HG02943 (cell line): Measurements from ENCODE around the gene RNF157.
A peak's percentile ranks its signal among the peaks of the same experiment; 100 is the strongest.
"Not testable (repeated sequence)": the region's sequence is repeated elsewhere in the genome, so short reads cannot be mapped to it uniquely, and the experiment has no call there.

Experiments
- ATAC-seq: cut with Tn5 transposase; IDR thresholded peaks from one replicate; pipeline ENCODE4 v1.9.1; 2021; ENCODE audit warnings: mild to moderate bottlenecking, low read depth, moderate library complexity; ENCODE audit not compliant: unreplicated experiment

The RNF157 gene

GRCh38 chr17:76270770-76271668 lies 30.7 kb upstream of the RNF157 start:
- no peak for ATAC-seq

GRCh38 chr17:76270127-76270592 lies 29.9 kb upstream of the RNF157 start:
- no peak for ATAC-seq

- ATAC-seq, result no peak
Measured at GRCh38 chr17:76268991-76269981, 29.0 kb upstream of the RNF157 start.

- no peak for ATAC-seq
Measured at GRCh38 chr17:76268015-76268749, 27.9 kb upstream of the RNF157 start.

GRCh38 chr17:76267581-76268001 lies 27.3 kb upstream of the RNF157 start:
- ATAC-seq, result not testable (repeated sequence)

GRCh38 chr17:76267051-76267576 lies 26.8 kb upstream of the RNF157 start:
- no peak for ATAC-seq

- no peak for ATAC-seq
Measured at GRCh38 chr17:76266244-76266938, 26.1 kb upstream of the RNF157 start.

- no peak for ATAC-seq
Measured at GRCh38 chr17:76265624-76266243, 25.4 kb upstream of the RNF157 start.

- peak; percentile 62 for ATAC-seq
Measured at GRCh38 chr17:76264755-76265623, 24.7 kb upstream of the RNF157 start, which contains the start of gene UBALD2. UBALD2 (plus strand) TSS chr17:76265348; CDS start chr17:76265506, 158 bp downstream.

- ATAC-seq, result peak; percentile 3
Measured at GRCh38 chr17:76264425-76264754, 24.1 kb upstream of the RNF157 start.

- ATAC-seq, result no peak
Measured at GRCh38 chr17:76263896-76264295, 23.6 kb upstream of the RNF157 start.

GRCh38 chr17:76262732-76263344 lies 22.5 kb upstream of the RNF157 start:
- ATAC-seq, result no peak

- no peak for ATAC-seq
Measured at GRCh38 chr17:76261421-76262215, 21.3 kb upstream of the RNF157 start.

GRCh38 chr17:76260669-76261068 lies 20.4 kb upstream of the RNF157 start:
- ATAC-seq, result no peak

- ATAC-seq, result no peak
Measured at GRCh38 chr17:76260220-76260619, 19.9 kb upstream of the RNF157 start.

- ATAC-seq, result not testable (repeated sequence)
Measured at GRCh38 chr17:76256430-76257050, 16.2 kb upstream of the RNF157 start.
